ENCODE measurements around the gene FUT1.

DNA sequence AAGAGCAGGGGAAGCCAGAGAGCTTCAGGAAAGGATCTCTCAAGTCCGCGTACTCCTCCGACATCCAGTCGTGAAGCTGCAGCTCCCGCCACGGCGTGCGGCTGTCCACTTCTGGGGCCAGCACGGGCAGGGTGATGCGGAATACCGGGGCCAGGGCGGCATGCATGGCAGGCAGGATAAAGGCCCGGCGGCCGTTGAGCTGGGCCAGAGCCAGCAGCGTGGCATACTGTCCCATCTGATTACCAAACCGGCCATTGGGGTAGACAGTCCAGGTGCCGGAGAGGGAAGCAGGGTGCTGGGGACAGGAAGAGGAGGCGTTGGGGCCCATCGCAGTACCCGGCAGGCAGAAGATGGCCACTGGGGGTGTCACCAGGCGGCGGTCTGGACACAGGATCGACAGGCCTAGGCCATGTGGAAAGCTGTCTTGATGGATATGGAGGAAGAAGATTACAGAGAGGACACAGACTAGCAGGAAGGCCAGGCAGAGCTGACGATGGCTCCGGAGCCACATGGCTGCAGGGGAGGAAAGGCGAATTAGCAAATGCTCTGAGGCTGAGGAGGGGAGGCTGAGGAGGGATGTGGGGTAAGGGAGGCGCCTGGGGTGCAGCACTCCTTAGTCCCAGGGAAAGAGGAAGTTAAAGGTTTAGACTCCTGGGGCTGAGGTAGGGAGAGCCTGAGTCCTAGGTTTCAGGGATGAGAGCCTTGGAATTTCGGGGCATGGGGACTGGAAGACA lies 1.5 kb downstream of the FUT1 start:
- TF ChIP-seq, protein P1, sequence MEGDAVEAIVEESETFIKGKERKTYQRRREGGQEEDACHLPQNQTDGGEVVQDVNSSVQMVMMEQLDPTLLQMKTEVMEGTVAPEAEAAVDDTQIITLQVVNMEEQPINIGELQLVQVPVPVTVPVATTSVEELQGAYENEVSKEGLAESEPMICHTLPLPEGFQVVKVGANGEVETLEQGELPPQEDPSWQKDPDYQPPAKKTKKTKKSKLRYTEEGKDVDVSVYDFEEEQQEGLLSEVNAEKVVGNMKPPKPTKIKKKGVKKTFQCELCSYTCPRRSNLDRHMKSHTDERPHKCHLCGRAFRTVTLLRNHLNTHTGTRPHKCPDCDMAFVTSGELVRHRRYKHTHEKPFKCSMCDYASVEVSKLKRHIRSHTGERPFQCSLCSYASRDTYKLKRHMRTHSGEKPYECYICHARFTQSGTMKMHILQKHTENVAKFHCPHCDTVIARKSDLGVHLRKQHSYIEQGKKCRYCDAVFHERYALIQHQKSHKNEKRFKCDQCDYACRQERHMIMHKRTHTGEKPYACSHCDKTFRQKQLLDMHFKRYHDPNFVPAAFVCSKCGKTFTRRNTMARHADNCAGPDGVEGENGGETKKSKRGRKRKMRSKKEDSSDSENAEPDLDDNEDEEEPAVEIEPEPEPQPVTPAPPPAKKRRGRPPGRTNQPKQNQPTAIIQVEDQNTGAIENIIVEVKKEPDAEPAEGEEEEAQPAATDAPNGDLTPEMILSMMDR (conservative IDR thresholded peaks at IDR 0.05) = no peak
- TF ChIP-seq ZFX (IDR thresholded peaks at IDR 0.05) = no peak

All from C4-2B (cell line).